Immature natural killer cell (primary cell): ENCODE results near the gene CLDN19. TPM values are rescaled to one million over a fixed set of nuclear protein-coding genes. Genes with fewer than 3 reads are reported as not detected.

Source experiments
- DNase-seq, 3 donors: peaks; one replicate each; pipeline ENCODE4 v3.0.0; 2022; ENCODE audit warnings: mixed read lengths in 1 of 3
- H3K27ac Mint-ChIP-seq, 6 donors: one replicate each; pipeline ENCODE4 v1.8.0; 2020; ENCODE audit warnings: mixed read lengths in 6 of 6, mild to moderate bottlenecking in 5 of 6, inconsistent platforms in 4 of 6, moderate library complexity in 3 of 6
- H3K27me3 Mint-ChIP-seq, 3 donors: one replicate each; pipeline ENCODE4 v1.8.0; 2020 to 2021; ENCODE audit warnings: low read depth in 3 of 3, mild to moderate bottlenecking in 3 of 3, mixed read lengths in 3 of 3, moderate library complexity in 3 of 3, inconsistent platforms in 1 of 3
- H3K36me3 Mint-ChIP-seq, 3 donors: one replicate each; pipeline ENCODE4 v1.8.0; 2020; ENCODE audit warnings: mixed read lengths in 3 of 3, inconsistent platforms in 2 of 3, mild to moderate bottlenecking in 2 of 3
- H3K4me1 Mint-ChIP-seq, 2 donors: one replicate each; pipeline ENCODE4 v1.8.0; 2020; ENCODE audit warnings: inconsistent platforms in 2 of 2, mild to moderate bottlenecking in 2 of 2, mixed read lengths in 2 of 2, moderate library complexity in 1 of 2
- H3K4me3 Mint-ChIP-seq, 5 donors: one replicate each; pipeline ENCODE4 v1.8.0; 2020; ENCODE audit warnings: mild to moderate bottlenecking in 5 of 5, mixed read lengths in 5 of 5, inconsistent platforms in 3 of 5, moderate library complexity in 3 of 5
- H3K9me3 Mint-ChIP-seq, 6 donors: one replicate each; pipeline ENCODE4 v1.8.0; 2020; ENCODE audit warnings: mild to moderate bottlenecking in 6 of 6, mixed read lengths in 6 of 6, inconsistent platforms in 4 of 6, moderate library complexity in 3 of 6
- polyA plus RNA-seq, 3 donors: library from polyadenylated mRNA; unstranded; fragments of 300-500 nt; fragmentation: Illumina TruSeq; gene quantifications; one replicate each; pipeline ENCODE4 v1.2.3, GENCODE V29; 2021

Gene CLDN19
- polyA plus RNA-seq, 3 donors from 2014 or later: not detected

- H3K4me3 Mint-ChIP-seq: peak overlapping the region in 3 of 5 donors; percentile 21 to 94 (median 92)
- no peaks in the 10 kb centered on the region for H3K9me3 Mint-ChIP-seq
- peak overlapping the region in 4 of 6 donors; percentile 83 to 94 (median 89) for H3K27ac Mint-ChIP-seq
- peaks cover 0 to 6% (median 3%) of the 10 kb centered on the region in 3 donors for H3K36me3 Mint-ChIP-seq
- H3K4me1 Mint-ChIP-seq: peaks cover 40 to 46% of the 10 kb centered on the region in 2 donors
- DNase-seq: no peak
- H3K27me3 Mint-ChIP-seq: peaks cover 0 to 5% (median 2%) of the 10 kb centered on the region in 3 donors
Measured at GRCh38 chr1:42768172-42768571, 28.1 kb upstream of the CLDN19 start.

GRCh38 chr1:42767510-42768000, 27.5 kb upstream of the CLDN19 start:
- H3K27ac Mint-ChIP-seq: peak overlapping the region in 5 of 6 donors; percentile 83 to 94 (median 89)
- H3K27me3 Mint-ChIP-seq: peaks cover 0 to 5% (median 2%) of the 10 kb centered on the region in 3 donors
- DNase-seq: no peak
- peaks cover 0 to 6% (median 0%) of the 10 kb centered on the region in 3 donors for H3K36me3 Mint-ChIP-seq
- peaks cover 37 to 41% of the 10 kb centered on the region in 2 donors for H3K4me1 Mint-ChIP-seq
- H3K4me3 Mint-ChIP-seq: peak overlapping the region in 2 of 5 donors; percentile 92 to 94
- no peaks in the 10 kb centered on the region for H3K9me3 Mint-ChIP-seq

DNA sequence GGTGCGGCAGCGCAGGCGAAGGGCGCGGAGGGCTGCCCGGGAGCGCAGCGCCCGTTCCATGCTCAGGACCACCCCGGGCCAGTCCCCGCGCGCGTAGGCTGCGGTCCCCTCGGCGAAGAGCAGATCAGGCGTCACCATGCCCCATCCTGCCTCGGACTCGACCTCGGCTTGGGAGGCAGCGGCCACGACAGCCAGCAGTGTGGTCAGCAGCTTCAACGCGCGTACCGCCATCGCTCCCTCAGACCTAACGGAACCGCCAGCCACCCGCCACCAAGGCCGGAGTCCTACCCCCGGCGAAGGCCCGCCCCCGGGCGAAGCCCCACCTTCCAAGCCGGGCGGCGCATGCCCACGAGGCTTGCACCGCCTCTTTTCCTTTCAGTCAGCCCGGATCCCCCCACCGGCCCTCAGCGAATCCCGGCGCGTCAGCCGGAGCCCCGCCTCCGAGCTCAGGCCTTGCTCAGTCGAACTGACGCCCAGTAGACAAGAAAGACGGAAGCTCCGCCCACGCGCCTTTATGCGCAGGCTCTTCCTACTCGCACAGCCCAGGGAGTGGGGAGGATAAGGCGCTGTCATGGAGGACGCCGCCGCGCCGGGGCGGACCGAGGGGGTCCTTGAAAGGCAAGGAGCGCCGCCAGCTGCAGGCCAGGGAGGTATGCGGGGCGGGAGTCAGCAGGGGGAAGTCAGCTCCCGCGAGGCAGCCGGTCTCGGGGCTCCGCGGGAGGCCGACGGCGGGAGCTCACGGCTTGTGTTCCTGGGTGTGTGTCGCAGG, 26.9 kb upstream of the CLDN19 start, which contains the start of the genes C1orf50 and P3H1:
Gene C1orf50, plus strand, starts transcription at position 509 of the 769 bp plus-strand sequence. Its CDS starts 63 bp downstream, at position 572.
Gene P3H1, minus strand, starts transcription at position 288 of the 769 bp plus-strand sequence. Its CDS starts 57 bp downstream, at position 231.
- Mint-ChIP-seq H3K9me3 (no peaks in the 10 kb centered on the region), H3K4me3 (peak within 1 kb of the TSS in 2 of 5 donors; percentile 92 to 94), H3K36me3 (peaks cover 0 to 6% (median 2%) of the 10 kb centered on the region in 3 donors), H3K4me1 (peaks cover 33 to 37% of the 10 kb centered on the region in 2 donors), H3K27ac (peak within 1 kb of the TSS in 5 of 6 donors; percentile 89 to 94 (median 93)), H3K27me3 (peaks cover 0 to 5% (median 2%) of the 10 kb centered on the region in 3 donors)
- peak; percentile 100 for DNase-seq

DNA sequence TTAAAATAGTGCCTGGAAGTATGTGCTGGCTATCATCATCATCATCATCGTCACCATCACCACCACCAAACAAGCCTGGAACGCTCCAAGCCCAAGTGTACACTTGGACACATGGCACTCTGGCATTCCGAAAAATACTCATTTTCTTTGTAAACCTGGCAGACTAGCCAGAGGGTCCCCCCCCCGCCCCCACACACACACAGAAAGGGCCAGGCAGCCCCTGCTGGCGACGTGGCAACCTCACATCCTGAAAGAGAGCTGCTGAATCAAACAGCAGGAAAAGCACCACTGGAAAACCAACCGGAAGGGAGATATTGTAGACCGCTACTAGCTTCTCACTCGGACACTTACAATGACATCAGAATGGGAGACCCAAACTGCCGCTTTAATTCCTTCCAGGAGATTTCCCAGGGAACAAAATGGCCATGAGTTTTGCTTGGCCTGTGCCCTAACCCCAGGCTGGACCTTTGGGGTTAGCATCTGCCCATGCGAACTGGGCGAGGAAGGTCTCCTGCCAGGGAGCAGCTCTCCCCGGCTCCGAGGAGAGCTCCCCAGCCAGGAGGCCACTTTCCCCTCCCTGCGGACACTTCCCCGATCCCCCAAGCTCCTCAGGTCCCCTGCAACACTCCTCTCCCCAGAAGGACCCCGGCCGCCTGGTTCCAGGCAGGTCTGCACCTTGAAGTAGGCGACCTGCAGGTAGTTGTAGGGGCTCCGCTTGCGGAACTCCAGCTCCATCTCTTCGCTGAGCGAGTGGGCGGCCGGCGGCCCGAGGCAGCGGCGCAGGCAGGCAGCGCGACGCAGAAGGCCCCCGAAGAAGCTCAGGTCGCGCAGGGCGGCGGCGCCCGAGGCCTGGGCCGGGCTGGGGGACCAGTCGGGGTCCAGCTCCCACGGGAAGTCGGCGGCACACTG, 26.1 kb upstream of the CLDN19 start:
- Mint-ChIP-seq H3K27ac (peak overlapping the region in 1 of 6 donors; percentile 3), H3K4me3 (no peak overlapping the region)

DNA sequence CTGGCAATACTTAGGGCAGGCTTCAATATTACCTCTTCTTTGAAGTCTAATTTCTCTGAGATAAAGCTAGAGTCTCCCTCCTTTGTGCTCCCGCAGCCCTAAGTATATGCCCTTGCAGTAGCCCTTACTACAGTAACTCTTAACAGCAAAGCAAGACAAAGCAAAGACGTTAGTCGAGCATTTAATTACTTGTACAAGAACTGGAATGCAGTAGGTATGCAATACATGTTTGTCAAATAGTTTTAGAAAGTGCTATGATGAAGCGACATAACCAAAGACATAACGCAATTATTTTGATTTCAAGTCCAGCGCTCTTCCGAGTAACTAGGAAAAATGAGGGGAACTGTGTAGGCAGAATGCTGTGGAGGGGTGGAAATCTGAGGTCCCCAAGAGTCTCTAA, 25.2 kb upstream of the CLDN19 start:
- Mint-ChIP-seq H3K27me3 (peaks cover 0 to 5% (median 2%) of the 10 kb centered on the region in 3 donors), H3K36me3 (peaks cover 0 to 5% (median 0%) of the 10 kb centered on the region in 3 donors), H3K4me1 (peaks cover 25 to 28% of the 10 kb centered on the region in 2 donors), H3K27ac (no peak overlapping the region), H3K9me3 (no peaks in the 10 kb centered on the region), H3K4me3 (no peak overlapping the region)
- no peak for DNase-seq

More for the DNA sequence above, 26.1 kb upstream of the CLDN19 start:
- Mint-ChIP-seq H3K36me3 (peaks cover 0 to 6% (median 5%) of the 10 kb centered on the region in 3 donors), H3K4me1 (peaks cover 33% of the 10 kb centered on the region in 2 donors), H3K9me3 (no peaks in the 10 kb centered on the region), H3K27me3 (peaks cover 0 to 5% (median 2%) of the 10 kb centered on the region in 3 donors)
- DNase-seq: peak in 2 of 3 donors; percentile 8 to 15

- H3K4me3 Mint-ChIP-seq: no peak overlapping the region
- no peaks in the 10 kb centered on the region for H3K9me3 Mint-ChIP-seq
- H3K27me3 Mint-ChIP-seq: peaks cover 0 to 5% (median 2%) of the 10 kb centered on the region in 3 donors
- H3K4me1 Mint-ChIP-seq: peaks cover 6 to 8% of the 10 kb centered on the region in 2 donors
- peaks cover 0 to 13% (median 0%) of the 10 kb centered on the region in 3 donors for H3K36me3 Mint-ChIP-seq
- DNase-seq: no peak
- no peak overlapping the region for H3K27ac Mint-ChIP-seq
Measured at GRCh38 chr1:42762269-42762668, 22.2 kb upstream of the CLDN19 start.

- no peaks in the 10 kb centered on the region for H3K9me3 Mint-ChIP-seq
- peaks cover 3 to 16% (median 5%) of the 10 kb centered on the region in 3 donors for H3K36me3 Mint-ChIP-seq
- H3K27me3 Mint-ChIP-seq: peaks cover 0 to 2% (median 1%) of the 10 kb centered on the region in 3 donors
- DNase-seq: no peak
- no peak overlapping the region for H3K4me3 Mint-ChIP-seq
- H3K27ac Mint-ChIP-seq: no peak overlapping the region
- H3K4me1 Mint-ChIP-seq: peaks cover 6 to 7% of the 10 kb centered on the region in 2 donors
Measured at GRCh38 chr1:42761567-42761966, 21.5 kb upstream of the CLDN19 start.

DNA sequence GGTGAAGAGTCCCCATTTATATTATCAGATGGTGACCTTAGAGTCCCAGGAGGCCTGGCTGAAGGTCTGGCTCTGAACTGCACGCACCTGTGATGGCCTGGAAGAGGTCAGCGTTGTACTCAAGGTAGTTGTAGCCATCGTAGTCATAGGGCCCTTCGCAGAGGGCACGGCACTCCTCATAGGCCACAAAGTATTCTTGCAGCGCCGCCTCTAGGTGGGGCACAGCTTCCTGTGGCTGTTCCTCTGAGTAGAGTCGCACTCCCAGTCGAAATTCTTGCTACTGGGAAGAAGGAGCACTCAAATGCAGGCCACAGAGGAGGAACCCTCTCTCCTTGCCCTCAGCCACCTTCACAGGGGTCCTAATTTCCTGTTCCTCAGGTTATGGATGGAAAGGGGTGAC, 19.1 kb upstream of the CLDN19 start:
- peaks cover 6 to 7% of the 10 kb centered on the region in 2 donors for H3K4me1 Mint-ChIP-seq
- H3K27me3 Mint-ChIP-seq: peaks cover 0 to 1% (median 0%) of the 10 kb centered on the region in 3 donors
- peak overlapping the region in 2 of 6 donors; percentile 12 to 30 for H3K27ac Mint-ChIP-seq
- no peak overlapping the region for H3K4me3 Mint-ChIP-seq
- no peak for DNase-seq
- H3K36me3 Mint-ChIP-seq: peaks cover 17 to 30% (median 20%) of the 10 kb centered on the region in 3 donors
- H3K9me3 Mint-ChIP-seq: no peaks in the 10 kb centered on the region

GRCh38 chr1:42758641-42759040, 18.6 kb upstream of the CLDN19 start:
- H3K27ac Mint-ChIP-seq: peak overlapping the region in 2 of 6 donors; percentile 12 to 30
- no peak overlapping the region for H3K4me3 Mint-ChIP-seq

DNA sequence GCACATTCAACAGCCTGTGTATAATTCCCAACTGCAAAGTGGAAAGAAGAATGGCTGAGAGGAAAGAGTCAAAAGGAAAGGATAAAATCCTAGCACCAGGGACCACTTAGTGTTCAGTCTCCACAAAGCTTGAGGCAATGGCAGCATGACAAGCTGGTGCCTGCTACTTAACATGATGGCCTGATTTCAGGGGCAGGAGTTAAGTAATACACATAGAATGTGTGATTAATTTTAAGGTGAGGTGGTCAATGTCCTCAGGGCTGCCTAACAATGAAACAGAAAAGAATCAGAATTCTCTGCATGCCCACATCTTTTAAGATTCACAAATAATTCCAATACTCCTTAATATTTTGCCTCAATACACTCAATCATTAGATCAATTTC, 17.8 kb upstream of the CLDN19 start:
- Mint-ChIP-seq H3K4me3 (no peak overlapping the region), H3K27me3 (peaks cover 0 to 2% (median 1%) of the 10 kb centered on the region in 3 donors), H3K9me3 (no peaks in the 10 kb centered on the region), H3K36me3 (peaks cover 21 to 38% (median 24%) of the 10 kb centered on the region in 3 donors), H3K27ac (no peak overlapping the region), H3K4me1 (peaks cover 6 to 7% of the 10 kb centered on the region in 2 donors)
- no peak for DNase-seq

More at GRCh38 chr1:42758641-42759040, 18.6 kb upstream of the CLDN19 start:
- DNase-seq: no peak
- H3K4me1 Mint-ChIP-seq: peaks cover 6 to 7% of the 10 kb centered on the region in 2 donors
- H3K9me3 Mint-ChIP-seq: no peaks in the 10 kb centered on the region
- H3K27me3 Mint-ChIP-seq: peaks cover 0 to 2% (median 1%) of the 10 kb centered on the region in 3 donors
- H3K36me3 Mint-ChIP-seq: peaks cover 21 to 34% (median 24%) of the 10 kb centered on the region in 3 donors

DNA sequence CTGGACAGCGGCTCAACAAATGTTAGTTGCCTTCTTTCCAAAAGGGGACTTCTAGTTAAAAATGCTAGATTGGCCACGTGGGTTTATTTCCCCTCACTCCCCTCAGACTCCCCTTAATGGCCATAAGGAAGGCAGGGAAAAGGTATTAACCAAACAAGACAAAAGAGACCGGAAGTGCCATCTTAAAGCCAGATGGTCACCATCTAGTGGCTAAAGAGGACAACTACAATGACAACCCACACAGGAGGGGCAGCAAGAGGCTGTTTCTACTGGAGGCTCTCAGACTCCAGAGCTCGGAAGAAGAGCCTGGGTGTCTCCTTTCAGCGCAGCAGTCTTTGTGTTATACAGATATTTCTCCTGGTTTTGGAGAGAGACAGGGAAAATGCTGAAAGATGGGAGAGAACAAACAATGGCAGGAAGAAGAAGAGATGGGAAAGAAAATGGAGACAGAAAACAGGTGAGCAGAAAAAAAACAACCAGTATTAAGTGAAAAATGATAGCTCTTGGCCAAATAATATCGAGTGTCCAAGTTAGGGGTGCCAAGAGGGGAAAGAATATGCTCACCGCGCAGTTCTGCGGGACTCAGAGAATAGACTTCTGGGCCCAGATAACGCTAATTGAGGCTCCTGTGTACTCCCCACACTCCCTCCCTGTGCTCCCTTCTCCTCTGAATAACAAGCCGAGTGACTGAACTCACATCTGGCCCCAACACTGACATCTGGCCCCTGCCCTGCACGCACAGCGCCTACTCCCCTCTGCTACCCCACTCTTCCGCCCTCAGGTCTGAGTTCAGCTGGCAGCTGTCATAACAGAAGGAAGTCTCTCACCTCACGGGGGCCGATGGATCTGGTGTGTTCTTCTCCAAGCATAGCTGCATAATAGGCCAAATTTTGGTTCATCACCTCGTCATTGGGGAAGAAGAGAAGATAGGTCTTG, 17.2 kb upstream of the CLDN19 start:
- Mint-ChIP-seq H3K9me3 (no peaks in the 10 kb centered on the region), H3K4me3 (no peak overlapping the region), H3K4me1 (peaks cover 6 to 7% of the 10 kb centered on the region in 2 donors), H3K27ac (peak overlapping the region in 5 of 6 donors; percentile 2 to 84 (median 50)), H3K36me3 (peaks cover 27 to 44% (median 30%) of the 10 kb centered on the region in 3 donors), H3K27me3 (peaks cover 0 to 2% (median 1%) of the 10 kb centered on the region in 3 donors)
- peak; percentile 10 to 34 (median 28) for DNase-seq

DNA sequence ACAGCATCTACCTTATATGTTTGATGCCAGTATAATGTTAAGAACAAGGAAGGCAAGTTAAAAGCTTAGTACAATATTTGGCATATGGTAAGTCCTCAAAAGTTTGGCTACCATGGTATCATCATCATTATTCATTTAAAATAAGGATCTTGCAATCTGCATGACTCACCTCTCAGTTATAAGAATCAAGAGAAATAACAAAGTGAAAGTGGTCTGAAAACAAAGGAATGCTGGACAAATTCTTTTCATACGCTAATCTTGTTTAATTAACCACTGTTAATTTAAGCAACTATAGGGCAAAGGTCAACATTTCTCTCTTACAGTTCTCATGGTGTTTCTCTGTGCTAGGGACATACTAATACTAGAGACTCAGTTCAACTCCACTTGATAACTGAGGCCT, 13.0 kb upstream of the CLDN19 start:
- Mint-ChIP-seq H3K9me3 (no peaks in the 10 kb centered on the region), H3K36me3 (peaks cover 44 to 60% (median 44%) of the 10 kb centered on the region in 3 donors), H3K27me3 (peaks cover 0 to 4% (median 1%) of the 10 kb centered on the region in 3 donors)

More for the DNA sequence above, 13.0 kb upstream of the CLDN19 start:
- no peak for DNase-seq
- Mint-ChIP-seq H3K4me3 (no peak overlapping the region), H3K27ac (no peak overlapping the region), H3K4me1 (peaks cover 6% of the 10 kb centered on the region in 2 donors)
